HEK293 (cell line): ENCODE data around the gene POC1B.

Experiments
- CTCF ChIA-PET: fragments of 350-600 bp; formaldehyde crosslinking; extraction: SDS; loops from one replicate; lab custom pipeline; 2021; ENCODE audit warnings: antibody characterized with exemption; lab: Yijun Ruan, JAX
- POLR2A ChIA-PET: fragments of 300-600 bp; formaldehyde crosslinking; extraction: SDS; loops from one replicate; lab custom pipeline; 2020; ENCODE audit warnings: antibody characterized with exemption, inconsistent platforms; lab: Yijun Ruan, JAX
- H3K27ac ChIP-seq: fragments of 200-500 bp; sonication (Bioruptor generic); 2 replicates; pipeline ENCODE4 v1.5.1; 2014; ENCODE audit warnings: low read depth, low read length, control low read depth, inconsistent platforms; ENCODE audit errors: extremely low read depth
- H3K36me3 ChIP-seq, 2 experiments: fragments of 200-500 bp in 1 of 2; sonication (Bioruptor generic) in 1 of 2; 1 replicate in 1 of 2; 2 replicates in 1 of 2; pipeline ENCODE4 v1.5.1; 2014 to 2017; ENCODE audit warnings: inconsistent platforms in 2 of 2, low read length in 2 of 2; ENCODE audit not compliant: control insufficient read depth in 2 of 2, insufficient read depth in 1 of 2
- H3K4me1 ChIP-seq: fragments of 200-500 bp; sonication (Bioruptor generic); 2 replicates; pipeline ENCODE4 v1.5.1; 2014; ENCODE audit warnings: mild to moderate bottlenecking, low read length, inconsistent platforms; ENCODE audit not compliant: control insufficient read depth, insufficient read depth
- H3K4me3 ChIP-seq: 2 replicates; pipeline ENCODE4 v1.5.1; 2011; ENCODE audit warnings: low read depth, mild to moderate bottlenecking, control low read depth, low read length, moderate library complexity
- H3K9me3 ChIP-seq: fragments of 200-500 bp; sonication (Bioruptor generic); 2 replicates; pipeline ENCODE4 v1.5.1; 2014; ENCODE audit warnings: low read depth, low read length, inconsistent platforms; ENCODE audit not compliant: control insufficient read depth, insufficient read depth
- EGR2 ChIP-seq: fragments of 450-650 bp; formaldehyde crosslinking; IDR thresholded peaks from 2 replicates; pipeline ENCODE4 v1.5.1; 2016; ENCODE audit warnings: low read depth, missing biosample characterization, missing genetic modification characterization
- ELK4 ChIP-seq: IDR thresholded peaks from 2 replicates; pipeline ENCODE4 v1.6.1; 2011; ENCODE audit warnings: mild to moderate bottlenecking, low read depth, low read length, borderline replicate concordance
- HOXD13 ChIP-seq: sonication (generic); formaldehyde crosslinking; IDR thresholded peaks from 2 replicates; pipeline ENCODE4 v1.8.0; 2022; ENCODE audit warnings: missing genetic modification reagents, borderline replicate concordance
- KLF1 ChIP-seq: fragments of 450-650 bp; formaldehyde crosslinking; IDR thresholded peaks from 2 replicates; pipeline ENCODE4 v1.5.1; 2016; ENCODE audit warnings: missing biosample characterization, missing genetic modification characterization
- KLF9 ChIP-seq: fragments of 450-650 bp; formaldehyde crosslinking; IDR thresholded peaks from 2 replicates; pipeline ENCODE4 v1.5.1; 2016; ENCODE audit warnings: missing biosample characterization, missing genetic modification characterization, low read depth
- MZF1 ChIP-seq: fragments of 450-650 bp; formaldehyde crosslinking; IDR thresholded peaks from 2 replicates; pipeline ENCODE4 v1.5.1; 2017; ENCODE audit warnings: missing biosample characterization, missing genetic modification characterization, borderline replicate concordance
- OSR2 ChIP-seq: fragments of 450-650 bp; formaldehyde crosslinking; IDR thresholded peaks from 2 replicates; pipeline ENCODE4 v1.5.1; 2016; ENCODE audit warnings: missing biosample characterization, missing genetic modification characterization
- SP7 ChIP-seq: fragments of 450-650 bp; formaldehyde crosslinking; IDR thresholded peaks from 2 replicates; pipeline ENCODE4 v1.5.1; 2016; ENCODE audit warnings: missing biosample characterization, missing genetic modification characterization
- YY2 ChIP-seq: fragments of 450-650 bp; formaldehyde crosslinking; IDR thresholded peaks from 2 replicates; pipeline ENCODE4 v1.5.1; 2016; ENCODE audit warnings: missing biosample characterization, missing genetic modification characterization
- ZBTB17 ChIP-seq: fragments of 450-650 bp; formaldehyde crosslinking; IDR thresholded peaks from 2 replicates; pipeline ENCODE4 v1.5.1; 2016; ENCODE audit warnings: missing biosample characterization, missing genetic modification characterization
- ZFP3 ChIP-seq: fragments of 450-650 bp; formaldehyde crosslinking; IDR thresholded peaks from 2 replicates; pipeline ENCODE4 v1.5.1; 2016; ENCODE audit warnings: low read depth, missing biosample characterization, missing genetic modification characterization
- ZFP41 ChIP-seq: fragments of 450-650 bp; formaldehyde crosslinking; IDR thresholded peaks from 2 replicates; pipeline ENCODE4 v1.5.1; 2016; ENCODE audit warnings: missing biosample characterization, missing genetic modification characterization, borderline replicate concordance
- ZIC2 ChIP-seq: fragments of 450-650 bp; formaldehyde crosslinking; IDR thresholded peaks from 2 replicates; pipeline ENCODE4 v1.5.1; 2016; ENCODE audit warnings: missing biosample characterization, missing genetic modification characterization
- ZNF10 ChIP-seq: fragments of 450-650 bp; formaldehyde crosslinking; IDR thresholded peaks from 2 replicates; pipeline ENCODE4 v1.5.1; 2017; ENCODE audit warnings: missing biosample characterization, missing genetic modification characterization
- ZNF133 ChIP-seq: fragments of 450-650 bp; formaldehyde crosslinking; IDR thresholded peaks from 2 replicates; pipeline ENCODE4 v1.5.1; 2016; ENCODE audit warnings: missing biosample characterization, missing genetic modification characterization
- ZNF138 ChIP-seq: fragments of 450-650 bp; formaldehyde crosslinking; IDR thresholded peaks from 2 replicates; pipeline ENCODE4 v1.5.1; 2016; ENCODE audit warnings: missing biosample characterization, missing genetic modification characterization, borderline replicate concordance
- ZNF169 ChIP-seq: fragments of 450-650 bp; formaldehyde crosslinking; IDR thresholded peaks from 2 replicates; pipeline ENCODE4 v1.5.1; 2016; ENCODE audit warnings: missing biosample characterization, missing genetic modification characterization
- ZNF184 ChIP-seq: fragments of 450-650 bp; IDR thresholded peaks from 2 replicates; pipeline ENCODE4 v1.5.1; 2018; ENCODE audit warnings: missing biosample characterization, mild to moderate bottlenecking, missing genetic modification characterization
- ZNF248 ChIP-seq: fragments of 450-650 bp; formaldehyde crosslinking; IDR thresholded peaks from 2 replicates; pipeline ENCODE4 v1.5.1; 2017; ENCODE audit warnings: missing biosample characterization, missing genetic modification characterization
- ZNF280C ChIP-seq: fragments of 450-650 bp; formaldehyde crosslinking; IDR thresholded peaks from 2 replicates; pipeline ENCODE4 v1.5.1; 2016; ENCODE audit warnings: missing biosample characterization, missing genetic modification characterization
- ZNF394 ChIP-seq: fragments of 450-650 bp; formaldehyde crosslinking; IDR thresholded peaks from 2 replicates; pipeline ENCODE4 v1.5.1; 2016; ENCODE audit warnings: missing biosample characterization, missing genetic modification characterization, mild to moderate bottlenecking, moderate library complexity, borderline replicate concordance
- ZNF514 ChIP-seq: fragments of 450-650 bp; formaldehyde crosslinking; IDR thresholded peaks from 2 replicates; pipeline ENCODE4 v1.5.1; 2016; ENCODE audit warnings: missing biosample characterization, missing genetic modification characterization
- ZNF600 ChIP-seq: fragments of 450-650 bp; formaldehyde crosslinking; IDR thresholded peaks from 2 replicates; pipeline ENCODE4 v1.5.1; 2016; ENCODE audit warnings: missing biosample characterization, missing genetic modification characterization
- ZNF610 ChIP-seq: fragments of 450-650 bp; formaldehyde crosslinking; IDR thresholded peaks from 2 replicates; pipeline ENCODE4 v1.5.1; 2016; ENCODE audit warnings: missing biosample characterization, missing genetic modification characterization, borderline replicate concordance
- ZNF621 ChIP-seq: fragments of 450-650 bp; formaldehyde crosslinking; IDR thresholded peaks from 2 replicates; pipeline ENCODE4 v1.5.1; 2017; ENCODE audit warnings: missing biosample characterization, missing genetic modification characterization
- ZNF623 ChIP-seq: fragments of 450-650 bp; formaldehyde crosslinking; IDR thresholded peaks from 2 replicates; pipeline ENCODE4 v1.5.1; 2016; ENCODE audit warnings: missing biosample characterization, missing genetic modification characterization
- ZNF629 ChIP-seq: fragments of 450-650 bp; formaldehyde crosslinking; IDR thresholded peaks from 2 replicates; pipeline ENCODE4 v1.5.1; 2017; ENCODE audit warnings: missing biosample characterization, missing genetic modification characterization
- ZNF692 ChIP-seq: fragments of 450-650 bp; formaldehyde crosslinking; IDR thresholded peaks from 2 replicates; pipeline ENCODE4 v1.5.1; 2016; ENCODE audit warnings: missing biosample characterization, missing genetic modification characterization
- ZNF768 ChIP-seq: fragments of 450-650 bp; formaldehyde crosslinking; IDR thresholded peaks from 2 replicates; pipeline ENCODE4 v1.5.1; 2018; ENCODE audit warnings: missing biosample characterization, mild to moderate bottlenecking, missing genetic modification characterization
- ZNF776 ChIP-seq: fragments of 450-650 bp; formaldehyde crosslinking; IDR thresholded peaks from 2 replicates; pipeline ENCODE4 v1.5.0; 2017; ENCODE audit warnings: missing biosample characterization, missing genetic modification characterization, borderline replicate concordance
- ZNF792 ChIP-seq: fragments of 450-650 bp; formaldehyde crosslinking; IDR thresholded peaks from 2 replicates; pipeline ENCODE4 v1.5.1; 2016; ENCODE audit warnings: missing biosample characterization, missing genetic modification characterization
- ZSCAN4 ChIP-seq: fragments of 450-650 bp; formaldehyde crosslinking; IDR thresholded peaks from 2 replicates; pipeline ENCODE4 v1.5.1; 2017; ENCODE audit warnings: missing biosample characterization, missing genetic modification characterization

POC1B gene

GRCh38 chr12:89525824-89526770, at the start of gene POC1B:
Gene POC1B, minus strand, starts transcription at chr12:89526047. Its CDS starts 152 bp downstream, at chr12:89525895.
- POLR2A ChIA-PET, result interaction anchor here (0.7 to 1.9 kb wide), 3 partner anchors 71 to 174 kb away, joined by 3 to 4 read pairs (median 4); no protein-coding TSS in a partner anchor
- CTCF ChIA-PET, result interaction anchor here (0.6 to 4.7 kb wide), 11 partner anchors 39 to 898 kb away, joined by 3 to 22 read pairs (median 4); no protein-coding TSS in a partner anchor
- no peaks in the 10 kb centered on the region for H3K4me1 ChIP-seq
- H3K4me3 ChIP-seq, result peak within 1 kb of the TSS; percentile 87
- no peaks in the 10 kb centered on the region for H3K9me3 ChIP-seq
- peaks cover 0 to 25% of the 10 kb centered on the region in 2 experiments; a peak in 1 of 3 replicates for H3K36me3 ChIP-seq
- peak within 1 kb of the TSS; percentile 78 for H3K27ac ChIP-seq
- TF ChIP-seq ZNF776 (tag by site-specific recombination) (no peak), ZNF629 (tag by site-specific recombination) (peak; percentile 99), ELK4 (no peak), EGR2 (tag by site-specific recombination) (no peak), ZNF623 (tag by site-specific recombination) (0 out of 2 replicates have a peak, but pooled peaks have one; percentile 28), ZNF692 (peak; percentile 91), ZNF10 (tag by site-specific recombination) (no peak; the same call in 1 of the 2 replicates), ZNF514 (tag by site-specific recombination) (no peak), ZNF138 (tag by site-specific recombination) (no peak), ZNF248 (tag by site-specific recombination) (no peak), ZFP3 (tag by site-specific recombination) (no peak), ZBTB17 (tag by site-specific recombination) (peak; percentile 100), ZNF792 (tag by site-specific recombination) (no peak), OSR2 (tag by site-specific recombination) (peak; percentile 59), KLF1 (tag by site-specific recombination) (peak; percentile 47; the same call in 1 of the 2 replicates), ZNF768 (tag by site-specific recombination) (no peak), ZFP41 (tag by site-specific recombination) (no peak), ZNF600 (tag by site-specific recombination) (peak; percentile 81), SP7 (tag by site-specific recombination) (peak; percentile 91), ZIC2 (tag by site-specific recombination) (peak; percentile 37; the same call in 1 of the 2 replicates), HOXD13 (CRISPR knock-in tag) (no peak), ZNF280C (tag by site-specific recombination) (no peak), ZNF621 (tag by site-specific recombination) (no peak), ZNF610 (tag by site-specific recombination) (no peak; the same call in 1 of the 2 replicates), ZNF394 (peak; percentile 67), ZNF169 (tag by site-specific recombination) (no peak), YY2 (peak; percentile 73; the same call in 1 of the 2 replicates), ZSCAN4 (tag by site-specific recombination) (peak; percentile 45; the same call in 1 of the 2 replicates), ZNF133 (tag by site-specific recombination) (no peak), MZF1 (tag by site-specific recombination) (peak; percentile 53; the same call in 1 of the 2 replicates), ZNF184 (peak; percentile 34; the same call in 1 of the 2 replicates), KLF9 (peak; percentile 59; the same call in 1 of the 2 replicates)
